ENCODE measurements around the gene ATG7.

The ATG7 gene

DNA sequence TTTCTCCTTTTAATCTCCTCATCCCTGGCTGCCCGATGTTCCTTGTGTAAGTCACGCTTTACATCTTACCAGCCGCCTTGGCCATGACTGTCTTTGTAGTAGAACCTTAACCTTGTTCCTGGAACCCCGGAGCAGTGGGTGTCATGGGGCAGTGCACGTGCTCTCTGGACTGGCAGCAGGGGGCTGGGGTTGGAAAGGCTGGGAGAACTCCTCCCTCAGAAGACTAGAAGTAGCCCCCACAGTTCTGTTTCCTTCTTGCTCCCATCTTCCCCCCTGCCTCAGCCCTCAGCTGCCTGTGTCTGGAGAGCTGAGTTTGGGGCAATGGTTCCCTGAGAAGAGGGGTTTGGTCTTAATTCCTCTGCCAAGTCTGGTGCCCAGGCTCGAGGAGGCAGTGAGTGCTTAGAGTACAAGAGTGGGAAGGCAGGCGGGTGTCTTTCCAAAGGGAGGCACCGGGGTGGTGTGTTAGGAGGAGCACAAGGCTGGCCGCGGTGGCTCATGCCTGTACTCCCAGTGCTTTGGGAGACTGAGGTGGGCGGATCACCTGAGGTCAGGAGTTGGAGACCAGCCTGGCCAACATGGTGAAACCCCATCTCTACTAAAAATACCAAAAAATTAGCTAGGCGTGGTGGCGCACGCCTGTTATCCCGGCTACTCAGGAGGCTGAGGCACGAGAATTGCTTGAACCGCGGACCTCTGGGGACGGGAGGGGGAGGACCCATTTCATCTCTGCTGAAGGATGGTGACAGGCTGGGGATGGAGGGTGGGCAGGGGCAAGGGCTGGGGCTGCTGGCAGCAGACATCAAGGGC is 271.1 kb downstream of the ATG7 start:
- Mint-ChIP-seq H3K4me3 (no peak overlapping the region), H3K9me3 (peaks cover 11% of the 10 kb centered on the region), H3K27me3 (no peaks in the 10 kb centered on the region), H3K27ac (no peak overlapping the region), H3K36me3 (ENCODE audit: low read depth) (peaks cover 20% of the 10 kb centered on the region), H3K4me1 (ENCODE audit: low read depth) (peaks cover 4% of the 10 kb centered on the region)

DNA sequence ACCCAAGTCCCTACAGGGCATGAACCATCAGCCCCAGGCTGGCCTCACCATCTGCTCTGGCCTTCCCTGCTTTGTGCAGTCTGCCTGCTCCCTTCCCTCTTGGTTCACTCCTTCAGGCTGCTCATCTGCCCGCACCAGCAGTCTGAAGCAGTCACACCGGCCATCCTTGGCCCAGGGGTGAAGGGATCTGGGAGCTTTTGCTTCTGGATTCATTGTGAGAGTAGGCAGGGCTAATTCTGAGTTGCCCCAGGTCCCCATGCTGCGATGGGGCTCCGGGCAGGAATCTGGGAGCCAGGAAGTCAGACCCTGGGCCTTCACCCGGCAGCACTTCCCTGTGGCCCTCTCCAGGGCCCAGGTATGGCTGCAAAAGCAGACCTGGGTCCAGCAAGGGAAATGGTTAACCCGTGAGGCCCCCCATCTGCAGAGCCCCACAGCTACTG is 271.8 kb downstream of the ATG7 start:
- Mint-ChIP-seq H3K4me1 (ENCODE audit: low read depth) (peaks cover 4% of the 10 kb centered on the region), H3K27me3 (no peaks in the 10 kb centered on the region), H3K36me3 (ENCODE audit: low read depth) (peaks cover 20% of the 10 kb centered on the region), H3K4me3 (no peak overlapping the region), H3K27ac (no peak overlapping the region), H3K9me3 (peaks cover 11% of the 10 kb centered on the region)

DNA sequence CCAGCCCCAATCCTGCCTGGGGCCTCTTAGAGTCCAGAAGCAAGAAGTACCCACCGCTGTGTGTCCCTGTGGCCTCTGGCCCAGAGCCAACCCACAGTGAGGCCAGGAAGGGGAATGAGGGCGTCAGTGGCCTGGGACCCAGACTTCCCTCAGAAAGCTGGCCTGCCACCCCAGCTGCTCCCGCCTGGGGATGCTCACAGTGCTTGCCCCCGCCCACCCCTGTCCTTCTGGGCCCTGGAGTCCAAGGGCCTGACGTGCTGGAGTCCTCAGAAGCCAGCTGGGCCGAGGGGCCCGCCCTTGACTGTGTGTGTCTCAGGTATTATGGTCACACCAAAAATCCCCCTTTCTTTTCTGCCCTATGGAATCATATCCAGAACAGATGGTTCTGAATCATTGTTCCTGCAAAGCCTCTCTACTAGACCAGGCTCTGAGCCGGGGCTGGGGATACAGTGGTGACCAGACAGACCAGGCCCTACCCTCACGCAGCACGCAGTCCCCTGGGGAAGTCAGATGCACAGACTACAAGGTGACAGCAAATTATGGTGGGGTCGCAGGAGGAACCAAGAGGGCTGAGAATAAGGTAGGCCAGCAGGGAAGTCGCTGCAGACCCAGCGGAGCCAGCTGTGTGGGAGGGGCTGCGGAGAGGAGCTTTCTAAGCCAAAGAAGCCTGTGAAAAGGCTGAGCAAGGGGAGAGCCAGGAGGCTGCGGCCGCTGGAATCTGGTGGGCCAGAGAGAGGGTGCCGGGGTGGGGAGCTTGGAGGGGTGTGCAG is 272.4 kb downstream of the ATG7 start:
- peaks cover 9% of the 10 kb centered on the region for H3K4me1 Mint-ChIP-seq (ENCODE audit: low read depth)
- no peak overlapping the region for H3K4me3 Mint-ChIP-seq
- no peaks in the 10 kb centered on the region for H3K27me3 Mint-ChIP-seq
- peaks cover 24% of the 10 kb centered on the region for H3K36me3 Mint-ChIP-seq (ENCODE audit: low read depth)
- no peak overlapping the region for H3K27ac Mint-ChIP-seq
- H3K9me3 Mint-ChIP-seq: peaks cover 14% of the 10 kb centered on the region

- H3K9me3 Mint-ChIP-seq: peaks cover 15% of the 10 kb centered on the region
- no peak overlapping the region for H3K27ac Mint-ChIP-seq
- peaks cover 14% of the 10 kb centered on the region for H3K4me1 Mint-ChIP-seq (ENCODE audit: low read depth)
- no peaks in the 10 kb centered on the region for H3K27me3 Mint-ChIP-seq
- H3K4me3 Mint-ChIP-seq: no peak overlapping the region
- H3K36me3 Mint-ChIP-seq (ENCODE audit: low read depth): peaks cover 31% of the 10 kb centered on the region
Measured at GRCh38 chr3:11545186-11545851, 273.1 kb downstream of the ATG7 start.

DNA sequence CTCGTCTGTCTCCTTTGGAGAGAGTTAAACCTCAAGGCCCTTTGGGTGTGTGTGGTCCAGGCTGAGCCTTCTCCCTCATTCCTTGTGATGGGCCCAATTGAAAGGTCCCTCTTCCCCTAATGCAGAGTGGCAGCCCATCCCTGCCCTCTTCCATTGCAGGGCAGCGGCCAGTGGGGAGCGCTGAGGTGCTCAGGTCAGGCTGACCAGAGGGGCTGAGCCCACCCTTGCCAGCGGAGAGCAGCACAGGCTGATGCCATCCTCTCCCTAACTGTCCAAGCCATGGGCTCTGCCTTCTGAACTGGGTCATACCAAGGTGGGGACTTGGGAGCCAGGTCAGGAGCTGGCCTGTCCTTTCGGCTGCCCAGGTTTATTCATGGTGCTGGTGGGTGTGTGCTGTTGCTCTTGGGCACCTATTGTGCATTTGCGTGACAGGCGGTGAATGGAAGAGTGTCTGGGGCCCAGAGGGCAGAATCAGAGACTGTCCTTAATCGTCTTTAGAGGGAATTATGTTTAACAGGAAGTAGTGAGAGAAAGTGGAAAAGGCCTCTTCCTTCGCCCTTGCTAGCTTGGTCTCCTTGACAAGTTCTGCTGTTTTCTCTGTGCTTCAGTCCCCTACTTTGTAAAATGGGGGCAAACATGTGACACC is 274.6 kb downstream of the ATG7 start:
- H3K36me3 Mint-ChIP-seq (ENCODE audit: low read depth): peaks cover 26% of the 10 kb centered on the region
- peaks cover 14% of the 10 kb centered on the region for H3K4me1 Mint-ChIP-seq (ENCODE audit: low read depth)
- no peak overlapping the region for H3K27ac Mint-ChIP-seq
- no peaks in the 10 kb centered on the region for H3K27me3 Mint-ChIP-seq
- no peak overlapping the region for H3K4me3 Mint-ChIP-seq
- peaks cover 15% of the 10 kb centered on the region for H3K9me3 Mint-ChIP-seq

DNA sequence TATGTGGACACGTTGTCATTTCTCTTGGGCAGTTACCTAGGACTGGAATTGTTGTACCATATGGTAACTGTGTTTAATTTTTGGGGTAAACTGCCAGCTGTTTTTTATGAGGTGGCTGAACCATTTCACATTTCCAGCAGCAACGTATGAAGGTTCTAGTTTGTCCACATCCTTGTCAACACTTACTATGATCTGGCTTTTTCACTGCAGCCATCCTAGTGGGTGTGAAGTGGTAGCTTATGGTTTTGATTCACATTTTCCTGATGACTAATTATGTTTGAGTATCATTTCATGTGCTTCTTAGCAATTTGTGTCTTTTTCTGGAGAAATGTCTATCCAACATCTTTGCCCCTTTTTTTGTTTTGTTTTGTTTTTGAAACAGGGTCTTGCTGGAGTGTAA is 275.3 kb downstream of the ATG7 start:
- H3K36me3 Mint-ChIP-seq (ENCODE audit: low read depth): peaks cover 33% of the 10 kb centered on the region
- no peak overlapping the region for H3K27ac Mint-ChIP-seq
- H3K9me3 Mint-ChIP-seq: peaks cover 15% of the 10 kb centered on the region
- no peak overlapping the region for H3K4me3 Mint-ChIP-seq
- H3K27me3 Mint-ChIP-seq: no peaks in the 10 kb centered on the region
- peaks cover 14% of the 10 kb centered on the region for H3K4me1 Mint-ChIP-seq (ENCODE audit: low read depth)

- H3K4me1 Mint-ChIP-seq (ENCODE audit: low read depth): peaks cover 14% of the 10 kb centered on the region
- H3K9me3 Mint-ChIP-seq: peaks cover 15% of the 10 kb centered on the region
Measured at GRCh38 chr3:11548721-11549131, 276.5 kb downstream of the ATG7 start.

DNA sequence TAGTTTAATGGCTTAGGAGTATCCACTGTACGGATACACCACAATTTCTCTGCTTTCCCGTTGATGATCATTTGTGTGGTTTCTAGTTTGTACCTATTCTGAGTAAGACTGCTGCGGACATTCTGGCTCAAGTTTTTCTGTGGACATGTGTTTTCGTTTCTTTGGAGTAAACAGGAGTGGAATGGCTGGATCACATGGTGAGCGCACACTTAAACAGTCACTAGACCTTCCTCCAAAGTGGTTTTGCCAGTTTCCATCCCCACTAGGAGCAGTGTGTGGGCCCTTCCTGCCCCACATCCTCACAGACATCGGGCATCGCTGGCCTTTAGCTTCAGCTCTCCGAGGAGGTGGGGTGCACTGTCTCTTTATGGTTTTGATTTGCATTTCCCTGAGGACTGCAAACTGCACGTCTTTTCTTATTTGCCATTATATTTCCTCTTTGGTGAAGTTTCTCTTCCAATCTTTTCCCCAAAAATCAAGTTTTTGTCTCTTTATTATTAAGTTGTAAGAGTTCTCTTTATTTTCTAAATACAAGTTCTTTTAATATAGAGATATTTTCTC is 277.5 kb downstream of the ATG7 start:
- H3K36me3 Mint-ChIP-seq (ENCODE audit: low read depth): peaks cover 36% of the 10 kb centered on the region
- H3K27me3 Mint-ChIP-seq: no peaks in the 10 kb centered on the region
- no peak overlapping the region for H3K4me3 Mint-ChIP-seq
- peak overlapping the region; percentile 4 for H3K27ac Mint-ChIP-seq
- H3K9me3 Mint-ChIP-seq: peaks cover 15% of the 10 kb centered on the region
- H3K4me1 Mint-ChIP-seq (ENCODE audit: low read depth): peaks cover 14% of the 10 kb centered on the region

More at GRCh38 chr3:11548721-11549131, 276.5 kb downstream of the ATG7 start:
- Mint-ChIP-seq H3K36me3 (ENCODE audit: low read depth) (peaks cover 36% of the 10 kb centered on the region), H3K27ac (no peak overlapping the region), H3K27me3 (no peaks in the 10 kb centered on the region), H3K4me3 (no peak overlapping the region)

GRCh38 chr3:11551036-11551435 is 278.8 kb downstream of the ATG7 start:
- Mint-ChIP-seq H3K27me3 (no peaks in the 10 kb centered on the region), H3K4me3 (no peak overlapping the region), H3K4me1 (ENCODE audit: low read depth) (peaks cover 14% of the 10 kb centered on the region), H3K9me3 (peaks cover 15% of the 10 kb centered on the region), H3K27ac (no peak overlapping the region), H3K36me3 (ENCODE audit: low read depth) (peaks cover 41% of the 10 kb centered on the region)

DNA sequence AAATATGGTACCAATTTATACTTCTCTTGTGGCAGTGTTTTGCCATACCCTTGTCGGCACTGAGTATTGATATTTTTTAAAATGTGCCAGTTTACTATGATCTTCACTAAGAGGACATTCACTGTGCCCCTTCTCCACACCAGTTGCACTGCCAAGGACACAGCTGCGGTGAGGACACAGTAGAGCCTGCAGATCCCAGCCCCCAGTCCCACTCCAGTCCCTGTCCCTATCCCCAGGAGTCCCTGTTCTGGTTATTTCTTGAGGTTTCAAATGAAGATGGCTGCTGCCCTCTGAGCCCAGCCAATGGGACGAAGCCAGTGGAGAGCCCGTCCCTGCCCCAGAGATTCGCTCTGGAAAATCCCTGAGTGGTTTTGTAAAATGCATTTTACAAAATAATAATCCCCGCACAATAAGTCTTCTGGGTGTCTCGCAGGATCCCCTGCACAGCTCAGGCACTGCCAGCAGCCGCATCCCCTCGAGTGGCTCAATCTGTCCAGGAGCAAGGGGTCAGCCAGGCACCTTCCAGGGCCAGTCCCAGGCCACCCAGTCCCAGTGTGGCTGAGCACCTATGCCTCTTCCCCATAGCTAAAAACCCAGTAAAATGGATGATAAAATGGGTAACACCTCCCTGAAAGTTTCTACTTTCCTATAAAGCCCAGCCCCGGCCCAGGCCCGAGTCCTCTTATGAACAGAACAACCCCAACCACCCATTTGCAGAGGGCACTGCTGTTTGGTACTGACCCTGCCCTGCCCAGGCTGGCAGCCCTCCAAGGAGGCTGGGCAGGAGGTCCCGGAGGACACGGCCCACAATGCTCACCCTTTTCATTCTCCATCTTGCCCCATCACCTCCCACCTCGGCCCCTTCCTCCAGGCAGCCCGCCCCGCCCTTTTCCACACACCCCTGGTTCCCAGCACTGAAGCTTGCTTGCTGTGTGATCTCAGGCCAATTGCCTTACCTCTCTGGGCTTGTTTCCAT is 280.4 kb downstream of the ATG7 start:
- Mint-ChIP-seq H3K27ac (no peak overlapping the region), H3K36me3 (ENCODE audit: low read depth) (peaks cover 42% of the 10 kb centered on the region), H3K4me1 (ENCODE audit: low read depth) (peaks cover 15% of the 10 kb centered on the region)

GRCh38 chr3:11553436-11554235 is 281.4 kb downstream of the ATG7 start:
- H3K4me1 Mint-ChIP-seq (ENCODE audit: low read depth): peaks cover 21% of the 10 kb centered on the region
- H3K36me3 Mint-ChIP-seq (ENCODE audit: low read depth): peaks cover 47% of the 10 kb centered on the region
- H3K27ac Mint-ChIP-seq: no peak overlapping the region

More for the DNA sequence above, 280.4 kb downstream of the ATG7 start:
- Mint-ChIP-seq H3K9me3 (peaks cover 5% of the 10 kb centered on the region), H3K4me3 (no peak overlapping the region), H3K27me3 (no peaks in the 10 kb centered on the region)

DNA sequence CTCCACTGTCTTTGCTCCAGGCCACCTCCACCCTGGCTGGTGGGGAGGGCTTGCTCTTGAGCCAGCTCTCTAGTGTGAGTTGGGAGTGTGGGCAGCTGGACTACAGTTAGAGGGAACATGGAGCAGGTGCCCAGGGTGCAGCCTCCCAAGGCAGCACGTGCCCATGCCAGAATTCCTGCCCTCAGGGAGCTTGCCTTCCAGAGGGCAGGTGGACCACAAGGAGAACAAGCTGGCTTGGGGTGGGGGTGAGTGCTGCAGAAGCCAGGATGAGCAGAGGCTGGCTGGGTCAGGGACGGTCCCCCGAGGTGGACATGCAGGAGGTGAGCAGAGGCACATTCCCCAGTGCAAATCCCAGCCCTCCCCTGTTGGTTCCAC is 282.0 kb downstream of the ATG7 start:
- Mint-ChIP-seq H3K27me3 (no peaks in the 10 kb centered on the region), H3K4me1 (ENCODE audit: low read depth) (peaks cover 20% of the 10 kb centered on the region), H3K4me3 (no peak overlapping the region), H3K27ac (no peak overlapping the region), H3K36me3 (ENCODE audit: low read depth) (peaks cover 47% of the 10 kb centered on the region), H3K9me3 (peaks cover 4% of the 10 kb centered on the region)

More at GRCh38 chr3:11553436-11554235, 281.4 kb downstream of the ATG7 start:
- H3K9me3 Mint-ChIP-seq: peaks cover 4% of the 10 kb centered on the region
- H3K27me3 Mint-ChIP-seq: no peaks in the 10 kb centered on the region
- H3K4me3 Mint-ChIP-seq: no peak overlapping the region

DNA sequence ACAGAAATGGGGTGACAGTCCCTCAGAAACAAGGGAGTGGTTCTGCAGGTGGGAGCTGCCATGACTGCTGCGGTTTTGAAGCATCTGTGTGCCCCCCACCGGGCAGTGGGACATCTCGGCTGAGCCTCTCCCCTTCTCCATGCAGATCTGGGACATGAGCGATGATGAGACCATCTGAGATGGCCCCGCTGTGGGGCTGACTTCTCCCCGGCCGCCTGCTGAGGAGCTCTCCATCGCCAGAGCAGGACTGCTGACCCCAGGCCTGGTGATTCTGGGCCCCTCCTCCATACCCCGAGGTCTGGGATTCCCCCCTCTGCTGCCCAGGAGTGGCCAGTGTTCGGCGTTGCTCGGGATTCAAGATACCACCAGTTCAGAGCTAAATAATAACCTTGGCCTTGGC is 282.5 kb downstream of the ATG7 start:
- Mint-ChIP-seq H3K27ac (no peak overlapping the region), H3K27me3 (no peaks in the 10 kb centered on the region)

More for the DNA sequence above, 282.5 kb downstream of the ATG7 start:
- Mint-ChIP-seq H3K36me3 (ENCODE audit: low read depth) (peaks cover 43% of the 10 kb centered on the region), H3K4me1 (ENCODE audit: low read depth) (peaks cover 16% of the 10 kb centered on the region), H3K9me3 (peaks cover under 1% of the 10 kb centered on the region), H3K4me3 (no peak overlapping the region)
